GM18909 (cell line): ENCODE data around the gene AGL.
A peak's percentile ranks its signal among the peaks of the same experiment; 100 is the strongest.
"Not testable (repeated sequence)": the region's sequence is repeated elsewhere in the genome, so short reads cannot be mapped to it uniquely, and the experiment has no call there.

ENCODE experiments used
- ATAC-seq: cut with Tn5 transposase; IDR thresholded peaks from one replicate; pipeline ENCODE4 v1.9.1; 2021; ENCODE audit warnings: mild to moderate bottlenecking; ENCODE audit not compliant: unreplicated experiment, poor library complexity

The AGL gene

DNA sequence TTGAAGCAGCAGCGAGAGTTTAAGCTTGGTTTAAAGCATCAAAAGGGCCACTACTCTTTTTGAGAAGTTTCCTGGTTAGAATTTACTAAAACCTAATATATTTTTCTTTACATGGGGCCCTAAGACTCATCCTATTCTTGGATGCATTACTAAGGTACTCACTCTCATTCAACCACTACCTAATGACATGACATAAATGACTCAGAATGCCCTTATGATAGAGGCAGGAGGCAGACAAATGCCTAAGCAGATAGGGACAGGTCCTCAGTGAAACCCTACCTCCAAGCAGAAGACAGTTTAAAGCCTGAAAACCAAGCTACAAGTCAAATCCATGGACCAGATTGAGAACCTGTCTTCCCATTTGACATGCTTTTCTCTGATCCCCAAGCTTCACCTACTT lies 85.4 kb downstream of the AGL start:
- ATAC-seq, result no peak

GRCh38 chr1:99936071-99936470 lies 85.9 kb downstream of the AGL start:
- no peak for ATAC-seq

- no peak for ATAC-seq
Measured at GRCh38 chr1:99942723-99943122, 92.6 kb downstream of the AGL start.

GRCh38 chr1:99943223-99943794 lies 93.1 kb downstream of the AGL start:
- ATAC-seq, result no peak

DNA sequence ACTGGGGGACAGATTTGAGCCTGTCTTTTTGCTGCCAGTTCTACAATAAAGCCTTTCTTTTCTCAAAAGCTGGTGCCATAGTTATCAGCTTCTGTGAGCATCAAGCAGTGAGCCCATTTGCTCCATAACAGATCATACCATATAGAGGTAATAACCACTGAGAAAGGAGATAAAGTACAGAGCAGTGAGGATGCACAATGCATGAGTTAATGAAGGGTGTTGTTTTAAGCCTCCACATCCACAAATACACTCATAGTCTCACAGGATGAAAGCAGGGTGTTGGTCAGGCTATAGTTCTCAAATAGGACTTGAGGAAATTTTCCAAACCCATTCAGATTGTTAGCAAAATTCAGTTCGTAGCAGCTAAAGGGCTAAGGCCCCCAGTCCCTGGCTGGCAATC lies 94.0 kb downstream of the AGL start:
- ATAC-seq, result no peak

DNA sequence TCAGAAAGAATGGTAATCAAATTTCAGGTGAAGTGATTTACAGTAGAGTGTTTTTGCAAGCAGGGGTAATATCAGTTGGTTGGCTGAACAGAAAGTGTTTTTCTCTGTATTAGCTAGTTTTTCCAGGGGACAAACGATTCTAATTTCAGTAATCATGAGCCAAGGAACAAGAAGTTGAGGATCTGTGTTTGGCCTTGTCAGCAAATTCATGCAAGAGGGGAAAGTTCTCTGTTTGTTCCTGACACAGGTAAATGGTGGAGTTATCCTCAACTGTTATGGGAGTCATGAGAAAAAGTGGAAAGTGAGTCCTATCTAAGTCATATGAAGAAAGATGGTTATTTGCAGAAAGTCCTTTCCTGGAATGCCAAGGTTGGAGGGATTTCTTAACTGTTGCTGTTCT lies 95.0 kb downstream of the AGL start:
- ATAC-seq, result no peak

DNA sequence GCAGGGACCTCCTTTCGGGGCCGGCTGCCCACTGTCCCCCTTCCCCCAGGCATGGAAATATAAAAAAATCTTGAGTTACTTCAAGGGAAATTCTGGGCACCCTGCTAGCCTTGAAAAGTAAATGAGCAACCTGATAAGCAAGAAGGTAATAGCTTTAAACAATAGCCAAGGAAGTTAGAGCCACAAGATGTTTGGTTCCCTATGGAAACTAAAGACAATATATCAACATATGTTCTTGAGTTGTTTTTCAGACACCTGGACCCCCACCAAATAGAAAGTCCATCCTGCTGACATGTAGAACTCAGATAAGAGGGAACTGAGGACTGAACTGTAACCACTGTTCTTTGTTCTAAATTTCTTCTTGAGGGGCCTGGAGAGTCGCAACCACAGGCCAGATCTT lies 100.3 kb downstream of the AGL start:
- no peak for ATAC-seq

GRCh38 chr1:99952522-99952921 lies 102.4 kb downstream of the AGL start:
- ATAC-seq, result no peak

GRCh38 chr1:99955375-99955774 lies 105.2 kb downstream of the AGL start:
- ATAC-seq, result no peak

DNA sequence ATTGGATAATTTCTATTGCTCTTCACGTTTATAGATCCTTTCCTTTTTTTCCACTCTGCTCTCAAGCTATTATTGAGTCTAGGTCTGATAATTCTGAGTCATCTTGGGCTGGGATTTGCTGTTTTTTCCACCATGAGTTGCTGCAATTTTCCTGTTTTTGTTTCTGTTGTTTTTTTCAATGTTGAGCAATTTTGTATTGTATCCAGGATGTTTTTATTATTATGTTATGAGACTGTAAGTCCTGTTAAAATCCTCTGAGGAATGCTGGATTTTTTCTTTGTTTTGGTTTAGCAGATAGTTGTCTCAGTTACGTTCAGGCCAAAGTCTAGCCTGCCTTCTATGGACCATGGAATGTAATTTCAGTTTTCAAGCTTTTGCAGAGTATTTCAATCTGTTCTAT lies 106.6 kb downstream of the AGL start:
- ATAC-seq, result no peak

DNA sequence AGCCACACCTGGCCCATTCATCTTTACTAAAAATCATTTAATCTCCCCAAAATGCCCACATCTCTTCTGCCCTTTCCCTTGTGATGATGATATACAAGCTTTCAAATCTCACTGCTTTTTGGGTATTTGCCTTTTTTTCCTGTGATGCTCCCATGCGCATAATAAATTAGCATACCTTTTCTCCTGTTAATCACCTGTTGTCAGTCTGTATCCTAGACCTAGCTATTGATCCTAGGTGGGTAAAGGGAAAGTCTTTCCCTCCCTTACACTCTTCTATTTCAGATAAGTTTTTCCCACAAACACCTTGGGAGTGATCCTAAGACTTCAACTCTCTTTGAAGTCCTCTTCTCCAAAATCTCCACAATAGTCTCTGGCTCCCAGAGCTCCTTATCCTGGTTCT lies 107.7 kb downstream of the AGL start:
- ATAC-seq, result no peak

- ATAC-seq, result not testable (repeated sequence)
Measured at GRCh38 chr1:99959189-99959705, 109.1 kb downstream of the AGL start.

DNA sequence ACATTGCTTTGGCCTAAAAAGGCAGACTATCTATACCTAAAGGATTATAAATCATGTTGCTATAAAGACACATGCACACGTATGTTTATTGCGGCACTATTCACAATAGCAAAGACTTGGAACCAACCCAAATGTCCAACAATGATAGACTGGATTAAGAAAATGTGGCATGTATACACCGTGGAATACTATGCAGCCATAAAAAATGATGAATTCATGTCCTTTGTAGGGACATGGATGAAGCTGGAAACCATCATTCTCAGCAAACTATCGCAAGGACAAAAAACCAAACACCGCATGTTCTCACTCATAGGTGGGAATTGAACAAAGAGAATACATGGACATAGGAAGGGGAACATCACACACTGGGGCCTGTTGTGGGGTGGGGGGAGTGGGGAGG lies 110.1 kb downstream of the AGL start:
- ATAC-seq, result not testable (repeated sequence)

- ATAC-seq, result no peak
Measured at GRCh38 chr1:99963041-99963795, 113.1 kb downstream of the AGL start.

DNA sequence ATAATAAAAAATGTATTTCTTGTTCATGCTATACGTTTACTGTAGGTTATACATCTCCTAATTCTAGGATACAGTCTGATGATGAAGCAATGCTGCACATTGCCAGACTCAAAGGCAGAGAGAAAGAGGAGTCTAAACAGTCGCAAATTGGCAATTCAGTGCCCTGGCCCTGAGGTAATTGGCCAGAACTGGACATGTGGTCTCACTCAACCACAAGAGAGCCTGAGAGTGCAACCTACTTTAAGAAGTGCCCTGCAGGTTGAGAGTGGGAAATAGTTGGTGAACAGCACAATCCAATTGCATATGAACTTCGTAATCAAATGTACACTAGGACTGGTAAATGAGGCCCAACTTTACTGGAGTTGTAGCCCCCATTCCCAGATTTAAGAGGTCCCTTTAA lies 114.6 kb downstream of the AGL start:
- ATAC-seq, result no peak

DNA sequence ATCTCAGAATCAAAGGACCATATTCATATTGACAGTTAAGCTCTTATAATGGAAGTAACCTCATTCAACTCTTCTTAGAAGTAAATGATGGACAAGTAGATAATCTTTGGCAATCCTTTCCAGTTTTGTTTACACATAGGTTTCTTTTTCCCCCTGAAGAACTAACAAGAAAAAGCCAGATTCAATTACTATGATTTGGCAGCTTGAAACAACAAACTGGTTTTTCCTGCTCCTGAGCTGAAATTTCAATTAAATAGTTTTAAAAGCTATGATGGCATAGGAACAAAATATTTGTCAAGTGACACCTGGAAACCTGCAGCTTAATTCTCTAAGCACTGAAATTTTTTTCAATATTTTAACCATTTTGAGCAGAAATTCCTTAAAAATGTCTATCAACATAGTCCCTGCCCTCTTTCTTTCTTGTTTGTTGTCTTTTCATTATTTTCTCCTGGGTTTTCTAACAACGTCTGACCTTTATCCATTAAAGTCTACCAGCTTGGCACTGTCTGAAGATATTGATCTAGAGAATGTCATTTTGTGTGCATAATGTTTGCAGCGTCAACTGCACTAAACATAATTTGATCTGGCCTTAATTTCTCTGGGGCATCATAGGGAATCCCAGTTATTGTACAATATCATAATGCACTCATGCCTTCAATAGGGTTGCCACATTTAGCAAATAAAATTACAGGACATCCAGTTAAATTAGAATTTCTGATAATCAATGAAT lies 115.7 kb downstream of the AGL start:
- ATAC-seq, result no peak

DNA sequence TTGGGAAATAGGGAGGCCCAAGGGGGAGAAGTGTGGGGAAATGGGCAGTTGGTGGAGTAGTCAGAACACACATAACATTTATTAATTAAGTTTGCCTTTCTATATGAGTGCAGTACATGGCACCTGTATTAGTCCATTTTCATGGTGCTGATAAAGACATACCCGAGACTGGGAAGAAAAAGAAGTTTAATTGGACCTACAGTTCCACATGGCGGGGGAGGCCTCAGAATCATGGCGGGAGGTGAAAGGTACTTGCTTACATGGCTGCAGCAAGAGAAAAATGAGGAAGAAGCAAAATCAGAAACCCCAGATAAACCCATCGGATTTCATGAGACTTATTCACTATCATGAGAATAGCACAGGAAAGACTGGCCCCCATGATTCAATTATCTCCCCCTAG lies 118.1 kb downstream of the AGL start:
- ATAC-seq, result no peak

GRCh38 chr1:99969260-99969728 lies 119.1 kb downstream of the AGL start:
- no peak for ATAC-seq

- ATAC-seq, result peak; percentile 95
Measured at GRCh38 chr1:99969729-99970621, 119.8 kb downstream of the AGL start, which contains the start of gene SLC35A3. SLC35A3 (plus strand) TSS chr1:99969996; CDS start chr1:99993555, 23,559 bp downstream.

GRCh38 chr1:99970713-99971255 lies 120.6 kb downstream of the AGL start:
- ATAC-seq, result no peak
